Keratinocyte (primary cell): ENCODE data around the gene HECTD4. TPM values are rescaled to one million over a fixed set of nuclear protein-coding genes. Genes with fewer than 3 reads are reported as not detected.

Source experiments
- DNase-seq: peaks from one replicate; pipeline ENCODE4 v3.0.0-alpha.2; 2011; ENCODE audit warnings: low read depth, missing footprints, low spot score
- FAIRE-seq: peaks from 2 replicates; lab custom pipeline; 2011; peaks lifted over from hg19 to GRCh38; lab: Jason Lieb, UNC
- H2AFZ ChIP-seq: 2 replicates; pipeline ENCODE4 v1.6.0; 2012; ENCODE audit warnings: low read length, control low read depth, inconsistent platforms; ENCODE audit not compliant: control insufficient read depth
- H3K27ac ChIP-seq: 2 replicates; pipeline ENCODE4 v1.5.1; 2011; ENCODE audit warnings: low read length; ENCODE audit not compliant: control insufficient read depth, insufficient read depth
- H3K27me3 ChIP-seq: 3 replicates; pipeline ENCODE4 v1.6.0; 2011; ENCODE audit warnings: low read length; ENCODE audit not compliant: control insufficient read depth, insufficient read depth; ENCODE audit errors: extremely low read depth
- H3K36me3 ChIP-seq, 2 experiments: 2 replicates in 1 of 2; 3 replicates in 1 of 2; pipeline ENCODE4 v1.5.1; 2011; ENCODE audit warnings: low read length in 2 of 2, mild to moderate bottlenecking in 1 of 2; ENCODE audit not compliant: control insufficient read depth in 2 of 2, insufficient read depth in 2 of 2; ENCODE audit errors: extremely low read depth in 1 of 2
- H3K4me1 ChIP-seq: 3 replicates; pipeline ENCODE4 v1.5.1; 2011; ENCODE audit warnings: low read length; ENCODE audit not compliant: control insufficient read depth, insufficient read depth; ENCODE audit errors: extremely low read depth
- H3K4me2 ChIP-seq: 3 replicates; pipeline ENCODE4 v1.6.0; 2011; ENCODE audit warnings: low read depth, low read length; ENCODE audit not compliant: control insufficient read depth, insufficient read depth; ENCODE audit errors: extremely low read depth
- H3K4me3 ChIP-seq, 3 experiments: fragments of 200-600 bp in 1 of 3; sonication (generic) in 1 of 3; 2 replicates in 2 of 3; 3 replicates in 1 of 3; pipeline ENCODE4 v1.5.1; 2011 to 2016; ENCODE audit warnings: low read length in 3 of 3, mild to moderate bottlenecking in 3 of 3, control low read depth in 2 of 3, inconsistent platforms in 1 of 3, low read depth in 1 of 3, mixed read lengths in 1 of 3, mixed run types in 1 of 3, moderate library complexity in 1 of 3; ENCODE audit not compliant: control insufficient read depth in 2 of 3, insufficient read depth in 2 of 3; ENCODE audit errors: extremely low read depth in 1 of 3
- H3K79me2 ChIP-seq: 2 replicates; pipeline ENCODE4 v1.6.0; 2012; ENCODE audit warnings: low read length; ENCODE audit not compliant: control insufficient read depth, insufficient read depth
- H3K9ac ChIP-seq: 3 replicates; pipeline ENCODE4 v1.6.0; 2011; ENCODE audit warnings: low read length; ENCODE audit not compliant: control insufficient read depth, insufficient read depth; ENCODE audit errors: extremely low read depth
- H3K9me1 ChIP-seq: 3 replicates; pipeline ENCODE4 v1.6.0; 2011; ENCODE audit warnings: low read length; ENCODE audit not compliant: control insufficient read depth, insufficient read depth; ENCODE audit errors: extremely low read depth
- H3K9me3 ChIP-seq: 2 replicates; pipeline ENCODE4 v1.5.1; 2012; ENCODE audit warnings: low read depth, low read length; ENCODE audit not compliant: control insufficient read depth
- H4K20me1 ChIP-seq: 3 replicates; pipeline ENCODE4 v1.6.0; 2011; ENCODE audit warnings: low read length; ENCODE audit not compliant: control insufficient read depth, insufficient read depth; ENCODE audit errors: extremely low read depth
- EZH2 ChIP-seq: IDR thresholded peaks from one replicate; pipeline ENCODE4 v1.6.1; 2012; ENCODE audit warnings: inconsistent platforms, mild to moderate bottlenecking, low read length, moderate library complexity
- dilution Hi-C: fragments of 300-500 bp; cut with MboI; formaldehyde crosslinking; loops from one replicate; pipeline ENCODE4 v1.7.0; 2020; ENCODE audit warnings: low sequenced_read_pairs; ENCODE audit not compliant: extremely low pct_ligation_motif_present
- polyA plus RNA-seq, 5 experiments: library from polyadenylated mRNA; depleted of rRNA in 3 of 5; stranded (reverse) in 3 of 5; stranded (forward) in 1 of 5; unstranded in 1 of 5; fragments of >200 nt; gene quantifications; 1 replicate in 1 of 5; 2 replicates in 3 of 5; 3 replicates in 1 of 5; pipeline versions ENCODE4 v1.2.1 to v1.2.3, GENCODE V29; 2011 to 2012; ENCODE audit warnings: missing spikeins in 2 of 5, low read depth in 1 of 5, low replicate concordance in 1 of 5
- TF ChIP-seq, protein P1 (sequence below), 3 experiments: IDR thresholded peaks in 1 of 3; conservative IDR thresholded peaks in 1 of 3; optimal IDR thresholded peaks in 1 of 3; 2 replicates in 2 of 3; 3 replicates in 1 of 3; pipeline versions ENCODE3 to v1.5.1; 2011; ENCODE audit warnings: low read length in 3 of 3, mild to moderate bottlenecking in 3 of 3, moderate library complexity in 2 of 3, control low read depth in 1 of 3, inconsistent platforms in 1 of 3; ENCODE audit not compliant: insufficient read depth in 2 of 3; ENCODE audit errors: extremely low read depth in 1 of 3

Gene HECTD4
- polyA plus RNA-seq, 1 donor (not counting 4 experiments of a cell fraction or from before 2014, with no cell fraction given): 7.5 TPM

DNA sequence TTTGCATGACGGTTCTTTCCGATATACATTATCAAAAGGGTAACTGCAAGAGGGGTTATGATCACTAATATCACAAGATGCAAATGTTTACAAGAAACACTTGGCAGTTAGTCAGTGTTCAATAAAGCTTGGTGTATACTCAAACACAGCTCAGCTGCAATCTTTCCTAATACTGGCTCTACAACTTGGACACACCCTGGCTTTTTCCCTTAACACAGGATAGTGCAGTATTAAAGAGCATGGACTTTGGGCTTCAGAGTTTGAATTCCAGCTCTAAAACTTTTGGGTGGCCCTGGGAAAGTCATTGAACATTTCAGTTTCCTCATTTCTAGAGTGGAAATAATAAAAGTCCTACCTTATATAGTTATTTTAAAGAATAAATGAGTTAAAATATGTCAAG, 107.0 kb downstream of the HECTD4 start:
- FAIRE-seq (no peak), DNase-seq (no peak)
- Histone ChIP-seq H4K20me1 (no peaks in the 10 kb centered on the region), H3K4me3 (no peak overlapping the region), H3K9me3 (no peaks in the 10 kb centered on the region), H3K9me1 (no peaks in the 10 kb centered on the region), H3K27ac (no peak overlapping the region), H3K27me3 (no peaks in the 10 kb centered on the region), H3K9ac (no peak overlapping the region), H3K4me1 (peaks cover 6% of the 10 kb centered on the region), H3K36me3 (peaks cover 5 to 11% of the 10 kb centered on the region in 2 experiments), H3K79me2 (no peaks in the 10 kb centered on the region), H3K4me2 (no peak overlapping the region), H2AFZ (no peak overlapping the region)
- dilution Hi-C loops: no loop called here
- no peak for TF ChIP-seq EZH2
- TF ChIP-seq, protein P1, sequence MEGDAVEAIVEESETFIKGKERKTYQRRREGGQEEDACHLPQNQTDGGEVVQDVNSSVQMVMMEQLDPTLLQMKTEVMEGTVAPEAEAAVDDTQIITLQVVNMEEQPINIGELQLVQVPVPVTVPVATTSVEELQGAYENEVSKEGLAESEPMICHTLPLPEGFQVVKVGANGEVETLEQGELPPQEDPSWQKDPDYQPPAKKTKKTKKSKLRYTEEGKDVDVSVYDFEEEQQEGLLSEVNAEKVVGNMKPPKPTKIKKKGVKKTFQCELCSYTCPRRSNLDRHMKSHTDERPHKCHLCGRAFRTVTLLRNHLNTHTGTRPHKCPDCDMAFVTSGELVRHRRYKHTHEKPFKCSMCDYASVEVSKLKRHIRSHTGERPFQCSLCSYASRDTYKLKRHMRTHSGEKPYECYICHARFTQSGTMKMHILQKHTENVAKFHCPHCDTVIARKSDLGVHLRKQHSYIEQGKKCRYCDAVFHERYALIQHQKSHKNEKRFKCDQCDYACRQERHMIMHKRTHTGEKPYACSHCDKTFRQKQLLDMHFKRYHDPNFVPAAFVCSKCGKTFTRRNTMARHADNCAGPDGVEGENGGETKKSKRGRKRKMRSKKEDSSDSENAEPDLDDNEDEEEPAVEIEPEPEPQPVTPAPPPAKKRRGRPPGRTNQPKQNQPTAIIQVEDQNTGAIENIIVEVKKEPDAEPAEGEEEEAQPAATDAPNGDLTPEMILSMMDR (optimal IDR thresholded peaks at IDR 0.05 in 1 of 3, IDR thresholded peaks at IDR 0.05 in 1 of 3, conservative IDR thresholded peaks at IDR 0.05 in 1 of 3; ENCODE audit: extremely low read depth in 1 of 3, insufficient read depth in 2 of 3, low read length in 3 of 3): no peak

DNA sequence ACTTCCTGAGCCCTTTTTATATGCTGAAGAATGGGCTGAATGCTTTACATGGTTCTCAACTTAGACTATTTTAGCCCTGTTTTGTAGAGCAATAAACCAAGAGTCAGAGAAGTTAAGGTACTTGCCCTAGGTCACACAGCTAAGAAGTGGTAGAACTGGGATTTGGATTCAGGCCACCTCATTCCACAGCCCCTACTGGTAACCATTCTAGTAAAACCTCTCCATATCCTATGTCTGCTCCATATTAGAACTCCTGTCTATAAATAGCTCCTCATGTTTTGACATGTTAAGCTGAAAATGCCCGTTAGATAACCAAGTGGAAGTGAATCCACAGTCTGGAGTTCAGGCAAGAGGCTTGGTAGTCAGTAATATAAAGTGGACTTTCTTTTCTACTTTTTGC, 111.6 kb downstream of the HECTD4 start:
- Histone ChIP-seq H3K79me2 (no peaks in the 10 kb centered on the region), H3K9ac (no peak overlapping the region), H3K4me2 (no peak overlapping the region), H2AFZ (no peak overlapping the region), H3K27ac (no peak overlapping the region), H3K4me3 (no peak overlapping the region), H3K9me3 (no peaks in the 10 kb centered on the region), H3K9me1 (no peaks in the 10 kb centered on the region), H4K20me1 (no peaks in the 10 kb centered on the region), H3K27me3 (no peaks in the 10 kb centered on the region), H3K4me1 (peaks cover 6% of the 10 kb centered on the region), H3K36me3 (peaks cover 5 to 12% of the 10 kb centered on the region in 2 experiments)
- FAIRE-seq (no peak), DNase-seq (no peak)
- dilution Hi-C loops: no loop called here
- TF ChIP-seq, protein P1 (optimal IDR thresholded peaks at IDR 0.05 in 1 of 3, IDR thresholded peaks at IDR 0.05 in 1 of 3, conservative IDR thresholded peaks at IDR 0.05 in 1 of 3; ENCODE audit: extremely low read depth in 1 of 3, insufficient read depth in 2 of 3, low read length in 3 of 3): no peak
- TF ChIP-seq EZH2: no peak
